GM21447 (cell line): ENCODE results near the gene APOBEC2.
"Not testable (repeated sequence)": the region's sequence is repeated elsewhere in the genome, so short reads cannot be mapped to it uniquely, and the experiment has no call there.

ENCODE experiments used
- ATAC-seq: cut with Tn5 transposase; IDR thresholded peaks from one replicate; pipeline ENCODE4 v1.9.1; 2021; ENCODE audit not compliant: unreplicated experiment

Gene APOBEC2

GRCh38 chr6:41053041-41053440, at the start of gene APOBEC2:
Gene APOBEC2 (plus strand): TSS chr6:41053202. CDS start chr6:41053348, 146 bp downstream.
- ATAC-seq = no peak

- not testable (repeated sequence) for ATAC-seq
Observed at GRCh38 chr6:41006217-41006616, 46.8 kb upstream of the APOBEC2 start.

- ATAC-seq = not testable (repeated sequence)
Observed at GRCh38 chr6:41006980-41007379, 46.0 kb upstream of the APOBEC2 start.

GRCh38 chr6:41008011-41008410, 45.0 kb upstream of the APOBEC2 start:
- no peak for ATAC-seq

- no peak for ATAC-seq
Observed at GRCh38 chr6:41009669-41010068, 43.3 kb upstream of the APOBEC2 start.

GRCh38 chr6:41011673-41012072, 41.3 kb upstream of the APOBEC2 start:
- no peak for ATAC-seq

GRCh38 chr6:41013466-41014153, 39.4 kb upstream of the APOBEC2 start:
- no peak for ATAC-seq

GRCh38 chr6:41014780-41015179, 38.2 kb upstream of the APOBEC2 start:
- no peak for ATAC-seq

- ATAC-seq = not testable (repeated sequence)
Observed at GRCh38 chr6:41015860-41016259, 37.1 kb upstream of the APOBEC2 start.

GRCh38 chr6:41017663-41018062, 35.3 kb upstream of the APOBEC2 start:
- no peak for ATAC-seq

GRCh38 chr6:41021832-41022231, 31.2 kb upstream of the APOBEC2 start:
- no peak for ATAC-seq

GRCh38 chr6:41022294-41022693, 30.7 kb upstream of the APOBEC2 start:
- ATAC-seq = no peak

- no peak for ATAC-seq
Observed at GRCh38 chr6:41023114-41023513, 29.9 kb upstream of the APOBEC2 start.

- no peak for ATAC-seq
Observed at GRCh38 chr6:41025966-41026530, 27.0 kb upstream of the APOBEC2 start.

- ATAC-seq = no peak
Observed at GRCh38 chr6:41027241-41027640, 25.8 kb upstream of the APOBEC2 start.

- ATAC-seq = peak; percentile 78
Observed at GRCh38 chr6:41027799-41028560, 25.0 kb upstream of the APOBEC2 start.

- ATAC-seq = peak; percentile 46
Observed at GRCh38 chr6:41028561-41029412, 24.2 kb upstream of the APOBEC2 start.

GRCh38 chr6:41032830-41033229, 20.2 kb upstream of the APOBEC2 start:
- no peak for ATAC-seq

- ATAC-seq = no peak
Observed at GRCh38 chr6:41033776-41034175, 19.2 kb upstream of the APOBEC2 start.

- no peak for ATAC-seq
Observed at GRCh38 chr6:41036186-41036585, 16.8 kb upstream of the APOBEC2 start.

GRCh38 chr6:41036601-41037000, 16.4 kb upstream of the APOBEC2 start:
- no peak for ATAC-seq
